Measurements from ENCODE around the gene SPRR4. TPM values are rescaled to one million over a fixed set of nuclear protein-coding genes. Genes with fewer than 3 reads are reported as not detected.

SPRR4 gene
- total and polyA plus RNA-seq, 8 donors, result not detected

DNA sequence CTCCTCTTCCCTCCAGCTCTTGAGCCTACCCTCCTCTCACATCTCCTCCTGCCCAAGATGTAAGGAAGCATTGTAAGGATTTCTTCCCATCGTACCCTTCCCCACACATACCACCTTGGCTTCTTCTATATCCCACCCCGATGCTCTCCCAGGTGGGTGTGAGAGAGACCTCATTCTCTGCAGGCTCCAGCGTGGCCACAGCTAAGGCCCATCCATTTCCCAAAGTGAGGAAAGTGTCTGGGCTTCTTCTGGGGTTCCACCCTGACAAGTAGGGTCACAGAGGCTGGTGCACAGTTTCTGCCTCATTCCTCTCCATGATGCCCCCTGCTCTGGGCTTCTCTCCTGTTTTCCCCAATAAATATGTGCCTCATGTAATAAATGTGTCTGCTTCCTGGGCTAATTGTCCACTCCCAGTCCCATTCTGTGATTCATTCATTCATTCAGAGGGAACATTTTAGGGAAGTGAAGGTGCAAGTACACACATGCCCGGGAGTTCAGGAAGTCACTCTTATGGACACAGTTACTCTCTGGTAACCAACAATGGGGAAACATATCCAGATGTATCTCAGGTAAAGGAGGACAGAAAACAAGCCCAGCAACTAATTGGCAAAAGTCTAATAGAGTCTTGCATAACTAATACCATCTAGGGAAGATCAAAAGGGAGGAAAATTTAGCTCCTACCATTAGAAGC lies 1.9 kb downstream of the SPRR4 start:
- DNase-seq (no peak), ATAC-seq (no peak)
- Histone ChIP-seq H3K9me3 (no peaks in the 10 kb centered on the region), H3K36me3 (no peaks in the 10 kb centered on the region), H3K4me3 (no peak overlapping the region), H3K4me1 (no peaks in the 10 kb centered on the region), H3K27me3 (no peaks in the 10 kb centered on the region), H3K27ac (no peak overlapping the region)
- intact Hi-C loops (cut with DNase I), result no loop called here
- TF ChIP-seq, protein P1, sequence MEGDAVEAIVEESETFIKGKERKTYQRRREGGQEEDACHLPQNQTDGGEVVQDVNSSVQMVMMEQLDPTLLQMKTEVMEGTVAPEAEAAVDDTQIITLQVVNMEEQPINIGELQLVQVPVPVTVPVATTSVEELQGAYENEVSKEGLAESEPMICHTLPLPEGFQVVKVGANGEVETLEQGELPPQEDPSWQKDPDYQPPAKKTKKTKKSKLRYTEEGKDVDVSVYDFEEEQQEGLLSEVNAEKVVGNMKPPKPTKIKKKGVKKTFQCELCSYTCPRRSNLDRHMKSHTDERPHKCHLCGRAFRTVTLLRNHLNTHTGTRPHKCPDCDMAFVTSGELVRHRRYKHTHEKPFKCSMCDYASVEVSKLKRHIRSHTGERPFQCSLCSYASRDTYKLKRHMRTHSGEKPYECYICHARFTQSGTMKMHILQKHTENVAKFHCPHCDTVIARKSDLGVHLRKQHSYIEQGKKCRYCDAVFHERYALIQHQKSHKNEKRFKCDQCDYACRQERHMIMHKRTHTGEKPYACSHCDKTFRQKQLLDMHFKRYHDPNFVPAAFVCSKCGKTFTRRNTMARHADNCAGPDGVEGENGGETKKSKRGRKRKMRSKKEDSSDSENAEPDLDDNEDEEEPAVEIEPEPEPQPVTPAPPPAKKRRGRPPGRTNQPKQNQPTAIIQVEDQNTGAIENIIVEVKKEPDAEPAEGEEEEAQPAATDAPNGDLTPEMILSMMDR (IDR thresholded peaks at IDR 0.05), result no peak

DNA sequence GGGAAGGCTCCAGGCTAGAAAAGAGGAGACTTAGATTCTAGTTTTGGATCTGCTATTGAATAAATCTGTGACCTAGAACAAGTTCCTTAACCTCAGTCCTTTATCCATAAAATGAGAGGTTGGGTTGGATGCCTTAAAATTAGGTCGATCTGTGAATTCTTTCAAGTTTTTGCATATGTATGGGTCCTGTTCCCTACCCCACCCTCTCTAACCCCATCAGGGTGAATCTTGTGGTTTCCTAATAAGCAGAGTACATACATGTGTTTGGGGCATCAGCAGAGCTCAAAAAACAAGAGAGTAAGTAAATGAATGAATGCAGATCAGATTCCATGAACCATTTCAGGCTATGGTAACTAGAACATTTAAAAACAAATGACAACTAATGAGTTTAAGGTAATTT lies 6.2 kb downstream of the SPRR4 start:
- H3K4me1 ChIP-seq, result no peaks in the 10 kb centered on the region
- TF ChIP-seq, protein P1 (IDR thresholded peaks at IDR 0.05), result no peak
- H3K36me3 ChIP-seq, result no peaks in the 10 kb centered on the region
- H3K9me3 ChIP-seq, result no peaks in the 10 kb centered on the region
- no peak overlapping the region for H3K4me3 ChIP-seq
- intact Hi-C loops (cut with DNase I), result no loop called here
- no peak for DNase-seq
- peaks cover 0 to under 1% of the 10 kb centered on the region in 2 donors for H3K27me3 ChIP-seq
- H3K27ac ChIP-seq, result no peak overlapping the region
- ATAC-seq, result no peak

DNA sequence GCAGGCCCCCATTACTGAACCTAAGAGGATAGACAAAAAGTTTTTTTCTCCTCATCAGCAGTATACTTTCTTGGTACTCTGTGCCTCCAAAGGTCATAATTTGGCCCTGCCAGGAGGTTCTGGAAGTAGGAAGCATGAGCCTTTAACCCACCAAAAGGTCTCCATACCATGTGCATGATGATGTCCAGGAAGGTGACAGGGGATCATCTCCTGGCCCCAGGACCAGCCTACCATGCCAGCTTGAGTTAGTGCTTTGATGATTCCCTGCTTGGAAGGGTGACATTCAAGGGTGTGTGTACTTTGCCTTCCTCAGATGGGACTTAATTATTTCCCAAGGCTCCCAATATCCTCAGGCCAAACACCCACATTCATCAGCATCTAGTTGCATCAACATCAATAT lies 7.2 kb downstream of the SPRR4 start:
- Histone ChIP-seq H3K4me1 (no peaks in the 10 kb centered on the region), H3K27me3 (peaks cover 0 to 10% of the 10 kb centered on the region in 2 donors), H3K27ac (no peak overlapping the region), H3K36me3 (no peaks in the 10 kb centered on the region), H3K9me3 (no peaks in the 10 kb centered on the region), H3K4me3 (no peak overlapping the region)
- TF ChIP-seq, protein P1 (IDR thresholded peaks at IDR 0.05), result no peak
- no peak for ATAC-seq
- no peak for DNase-seq
- intact Hi-C loops (cut with DNase I), result no loop called here

DNA sequence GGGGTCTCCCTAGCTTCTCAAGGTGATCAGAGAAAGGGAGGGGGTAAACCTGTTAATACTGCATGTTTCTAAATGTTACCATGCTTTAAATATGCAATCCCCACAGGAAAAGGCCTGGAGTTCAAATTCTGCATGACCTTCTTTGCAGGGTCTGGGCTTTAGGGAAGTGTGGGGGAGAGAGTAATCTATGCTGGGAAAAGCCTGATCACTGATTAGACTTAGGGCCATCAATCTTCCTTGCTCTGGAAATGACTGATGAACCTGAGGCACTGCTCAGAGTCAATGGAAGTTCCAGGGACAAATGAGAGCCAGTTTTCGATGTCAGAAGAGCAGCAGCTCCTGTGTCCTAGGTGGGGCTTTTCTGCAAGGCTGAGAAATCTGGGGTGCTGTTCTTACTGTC lies 10.2 kb downstream of the SPRR4 start:
- TF ChIP-seq, protein P1 (IDR thresholded peaks at IDR 0.05), result no peak
- H3K36me3 ChIP-seq, result no peaks in the 10 kb centered on the region
- ATAC-seq (no peak), DNase-seq (no peak)
- peaks cover 0 to 15% of the 10 kb centered on the region in 2 donors for H3K27me3 ChIP-seq
- no peak overlapping the region for H3K27ac ChIP-seq
- H3K9me3 ChIP-seq, result no peaks in the 10 kb centered on the region
- intact Hi-C loops (cut with DNase I), result no loop called here
- H3K4me3 ChIP-seq, result no peak overlapping the region
- H3K4me1 ChIP-seq, result no peaks in the 10 kb centered on the region

DNA sequence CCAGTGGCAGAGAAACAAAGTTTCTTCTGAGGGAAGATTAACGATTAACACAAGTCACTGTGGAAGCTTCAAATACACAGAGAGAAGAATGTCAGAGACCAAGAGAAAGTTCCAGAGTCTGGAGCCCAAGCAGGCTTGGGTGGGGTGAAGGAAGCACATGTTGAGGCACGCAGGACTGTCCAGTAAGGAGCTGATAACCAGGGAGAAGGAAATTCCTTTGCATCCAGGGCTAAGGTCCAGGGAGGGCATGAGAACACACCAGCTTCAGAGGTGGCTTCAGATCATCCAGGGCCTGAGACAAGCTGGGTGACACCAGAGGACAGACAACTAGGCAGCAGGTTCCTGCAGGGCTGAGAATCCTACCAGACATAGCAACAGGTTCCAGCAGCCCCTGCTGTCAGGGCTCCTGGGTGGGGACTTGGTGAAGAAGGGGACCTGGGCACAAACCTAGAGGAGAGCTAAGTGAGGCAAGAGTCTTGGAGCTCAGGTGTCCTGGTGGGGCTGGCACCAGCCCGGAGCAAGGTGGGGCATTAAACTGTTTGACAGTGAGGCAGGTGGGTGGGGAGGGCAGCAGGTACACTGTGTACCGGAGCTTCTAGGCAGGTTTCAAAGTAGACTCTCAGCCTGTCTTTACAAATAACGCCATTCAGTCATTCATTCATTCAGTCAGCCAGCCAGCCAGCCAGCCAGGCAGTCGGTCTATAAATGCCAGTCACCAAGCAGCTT lies 10.9 kb downstream of the SPRR4 start:
- H3K4me1 ChIP-seq, result no peaks in the 10 kb centered on the region
- TF ChIP-seq, protein P1 (IDR thresholded peaks at IDR 0.05), result no peak
- no peak overlapping the region for H3K4me3 ChIP-seq
- H3K36me3 ChIP-seq, result no peaks in the 10 kb centered on the region
- no peak overlapping the region for H3K27ac ChIP-seq
- ATAC-seq, result no peak
- intact Hi-C loops (cut with DNase I), result no loop called here
- DNase-seq, result no peak
- peaks cover 0 to 15% of the 10 kb centered on the region in 2 donors for H3K27me3 ChIP-seq
- no peaks in the 10 kb centered on the region for H3K9me3 ChIP-seq
